ENCODE results near the gene GPATCH8. TPM values are rescaled to one million over a fixed set of nuclear protein-coding genes. Genes with fewer than 3 reads are reported as not detected.

Gene GPATCH8
- total and polyA plus RNA-seq, 9 of the 15 experiments (the other 6 are each of a cell fraction or from before 2014, with no cell fraction given), result 10.6 to 29.6 (median 13.2) TPM

DNA sequence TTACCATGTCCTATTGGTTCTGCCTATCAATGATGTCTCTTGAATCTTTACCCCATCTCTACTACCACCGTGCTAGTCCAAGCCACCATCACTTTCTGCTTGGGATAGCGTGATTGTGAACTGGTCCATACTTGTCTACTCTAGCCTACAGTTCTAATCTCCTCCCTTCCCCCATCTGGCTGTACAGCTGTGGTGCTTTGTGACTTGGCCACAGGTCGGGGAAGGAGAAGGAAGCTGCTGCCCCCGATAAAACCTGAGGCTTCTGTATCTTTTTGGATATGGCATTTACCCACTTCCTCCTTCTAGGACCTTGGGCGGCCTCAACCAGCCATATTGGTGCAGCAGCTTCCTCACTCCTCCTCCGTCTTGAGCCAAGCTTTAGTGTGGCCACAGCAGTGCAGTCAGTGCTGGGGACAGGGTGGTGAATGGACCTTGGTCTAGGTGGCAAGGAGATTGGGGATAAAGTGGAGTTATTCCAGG, 113.4 kb downstream of the GPATCH8 start (continued):
- TF ChIP-seq, protein P1, sequence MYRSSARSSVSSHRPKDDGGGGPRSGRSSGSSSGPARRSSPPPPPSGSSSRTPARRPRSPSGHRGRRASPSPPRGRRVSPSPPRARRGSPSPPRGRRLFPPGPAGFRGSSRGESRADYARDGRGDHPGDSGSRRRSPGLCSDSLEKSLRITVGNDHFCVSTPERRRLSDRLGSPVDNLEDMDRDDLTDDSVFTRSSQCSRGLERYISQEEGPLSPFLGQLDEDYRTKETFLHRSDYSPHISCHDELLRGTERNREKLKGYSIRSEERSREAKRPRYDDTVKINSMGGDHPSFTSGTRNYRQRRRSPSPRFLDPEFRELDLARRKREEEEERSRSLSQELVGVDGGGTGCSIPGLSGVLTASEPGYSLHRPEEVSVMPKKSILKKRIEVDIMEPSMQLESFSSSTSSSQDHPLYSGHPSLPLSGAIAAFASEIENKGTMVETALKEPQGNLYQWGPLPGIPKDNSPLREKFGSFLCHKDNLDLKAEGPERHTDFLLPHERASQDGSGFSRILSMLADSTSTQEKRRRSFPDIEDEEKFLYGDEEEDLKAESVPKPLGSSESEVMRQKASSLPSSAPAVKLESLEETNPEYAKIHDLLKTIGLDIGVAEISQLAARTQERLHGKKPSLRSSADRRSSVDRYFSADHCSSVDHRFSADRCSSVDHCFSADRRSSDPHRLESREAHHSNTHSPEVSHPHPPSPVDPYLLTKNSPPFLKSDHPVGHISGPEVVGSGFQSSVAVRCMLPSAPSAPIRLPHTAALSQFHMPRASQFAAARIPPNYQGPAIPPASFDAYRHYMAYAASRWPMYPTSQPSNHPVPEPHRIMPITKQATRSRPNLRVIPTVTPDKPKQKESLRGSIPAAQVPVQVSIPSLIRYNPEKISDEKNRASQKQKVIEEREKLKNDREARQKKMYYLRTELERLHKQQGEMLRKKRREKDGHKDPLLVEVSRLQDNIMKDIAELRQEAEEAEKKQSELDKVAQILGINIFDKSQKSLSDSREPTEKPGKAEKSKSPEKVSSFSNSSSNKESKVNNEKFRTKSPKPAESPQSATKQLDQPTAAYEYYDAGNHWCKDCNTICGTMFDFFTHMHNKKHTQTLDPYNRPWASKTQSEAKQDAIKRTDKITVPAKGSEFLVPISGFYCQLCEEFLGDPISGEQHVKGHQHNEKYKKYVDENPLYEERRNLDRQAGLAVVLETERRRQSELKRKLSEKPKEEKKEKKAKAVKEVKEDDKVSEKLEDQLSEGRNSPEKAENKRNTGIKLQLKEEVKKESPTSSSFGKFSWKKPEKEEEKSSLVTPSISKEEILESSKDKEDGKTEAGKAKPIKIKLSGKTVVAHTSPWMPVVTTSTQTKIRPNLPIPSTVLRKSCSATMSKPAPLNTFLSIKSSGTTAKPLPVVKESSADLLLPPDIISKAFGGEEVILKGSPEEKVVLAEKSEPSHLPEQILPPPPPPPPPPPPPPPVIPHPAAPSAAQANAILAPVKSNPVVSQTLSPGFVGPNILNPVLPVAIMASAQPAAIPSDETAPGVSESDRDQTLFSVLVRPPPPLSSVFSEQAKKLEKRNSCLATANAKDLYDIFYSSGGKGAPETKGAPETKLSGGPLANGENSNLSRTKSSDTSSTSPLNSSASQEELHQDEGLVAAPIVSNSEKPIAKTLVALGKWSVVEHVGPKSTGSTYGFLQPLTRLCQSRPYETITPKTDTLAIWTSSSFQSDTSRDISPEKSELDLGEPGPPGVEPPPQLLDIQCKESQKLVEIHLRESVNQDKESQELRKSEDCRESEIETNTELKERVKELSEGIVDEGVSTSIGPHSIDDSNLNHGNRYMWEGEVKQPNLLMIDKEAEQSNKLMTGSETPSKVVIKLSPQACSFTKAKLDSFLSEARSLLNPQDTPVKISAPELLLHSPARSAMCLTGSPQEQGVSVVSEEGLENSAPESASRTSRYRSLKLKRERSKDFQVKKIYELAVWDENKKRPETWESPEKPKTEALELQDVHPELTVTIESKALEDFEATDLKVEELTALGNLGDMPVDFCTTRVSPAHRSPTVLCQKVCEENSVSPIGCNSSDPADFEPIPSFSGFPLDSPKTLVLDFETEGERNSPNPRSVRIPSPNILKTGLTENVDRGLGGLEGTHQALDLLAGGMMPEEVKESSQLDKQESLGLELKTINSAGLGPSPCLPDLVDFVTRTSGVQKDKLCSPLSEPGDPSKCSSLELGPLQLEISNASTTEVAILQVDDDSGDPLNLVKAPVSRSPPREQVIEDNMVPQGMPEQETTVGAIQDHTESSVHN (IDR thresholded peaks at IDR 0.05; ENCODE audit: borderline replicate concordance in 1 of 2, low read depth in 1 of 2), result no peak
- TF ChIP-seq MTA1 (IDR thresholded peaks at IDR 0.05; ENCODE audit: borderline replicate concordance) (no peak), RFX5 (IDR thresholded peaks at IDR 0.05; ENCODE audit: low read depth, low read length) (no peak), MECOM (CRISPR knock-in tag; IDR thresholded peaks at IDR 0.05) (no peak), SIX5 (IDR thresholded peaks at IDR 0.05; ENCODE audit: borderline replicate concordance in 1 of 2, insufficient read depth in 1 of 2, low read depth in 1 of 2, low read length in 2 of 2) (no peak), CBX8 (IDR thresholded peaks at IDR 0.05; ENCODE audit: borderline replicate concordance, extremely low read depth, low read depth, low read length, poor library complexity, severe bottlenecking) (no peak), ZNF197 (CRISPR knock-in tag; IDR thresholded peaks at IDR 0.05; ENCODE audit: low read depth) (no peak), SP2 (IDR thresholded peaks at IDR 0.05; ENCODE audit: extremely low read depth, low read depth, low read length, poor library complexity, severe bottlenecking) (no peak), MAZ (CRISPR knock-in tag; conservative IDR thresholded peaks at IDR 0.05 in 1 of 2, IDR thresholded peaks at IDR 0.05 in 1 of 2) (no peak), SIN3B (IDR thresholded peaks at IDR 0.05; ENCODE audit: low read depth) (no peak)
- TF ChIP-seq, protein P2, sequence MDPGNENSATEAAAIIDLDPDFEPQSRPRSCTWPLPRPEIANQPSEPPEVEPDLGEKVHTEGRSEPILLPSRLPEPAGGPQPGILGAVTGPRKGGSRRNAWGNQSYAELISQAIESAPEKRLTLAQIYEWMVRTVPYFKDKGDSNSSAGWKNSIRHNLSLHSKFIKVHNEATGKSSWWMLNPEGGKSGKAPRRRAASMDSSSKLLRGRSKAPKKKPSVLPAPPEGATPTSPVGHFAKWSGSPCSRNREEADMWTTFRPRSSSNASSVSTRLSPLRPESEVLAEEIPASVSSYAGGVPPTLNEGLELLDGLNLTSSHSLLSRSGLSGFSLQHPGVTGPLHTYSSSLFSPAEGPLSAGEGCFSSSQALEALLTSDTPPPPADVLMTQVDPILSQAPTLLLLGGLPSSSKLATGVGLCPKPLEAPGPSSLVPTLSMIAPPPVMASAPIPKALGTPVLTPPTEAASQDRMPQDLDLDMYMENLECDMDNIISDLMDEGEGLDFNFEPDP (CRISPR knock-in tag; IDR thresholded peaks at IDR 0.05), result no peak
- TF ChIP-seq, protein P3, sequence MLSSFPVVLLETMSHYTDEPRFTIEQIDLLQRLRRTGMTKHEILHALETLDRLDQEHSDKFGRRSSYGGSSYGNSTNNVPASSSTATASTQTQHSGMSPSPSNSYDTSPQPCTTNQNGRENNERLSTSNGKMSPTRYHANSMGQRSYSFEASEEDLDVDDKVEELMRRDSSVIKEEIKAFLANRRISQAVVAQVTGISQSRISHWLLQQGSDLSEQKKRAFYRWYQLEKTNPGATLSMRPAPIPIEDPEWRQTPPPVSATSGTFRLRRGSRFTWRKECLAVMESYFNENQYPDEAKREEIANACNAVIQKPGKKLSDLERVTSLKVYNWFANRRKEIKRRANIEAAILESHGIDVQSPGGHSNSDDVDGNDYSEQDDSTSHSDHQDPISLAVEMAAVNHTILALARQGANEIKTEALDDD (IDR thresholded peaks at IDR 0.05), result peak; percentile 78
- TF ChIP-seq, protein P4, sequence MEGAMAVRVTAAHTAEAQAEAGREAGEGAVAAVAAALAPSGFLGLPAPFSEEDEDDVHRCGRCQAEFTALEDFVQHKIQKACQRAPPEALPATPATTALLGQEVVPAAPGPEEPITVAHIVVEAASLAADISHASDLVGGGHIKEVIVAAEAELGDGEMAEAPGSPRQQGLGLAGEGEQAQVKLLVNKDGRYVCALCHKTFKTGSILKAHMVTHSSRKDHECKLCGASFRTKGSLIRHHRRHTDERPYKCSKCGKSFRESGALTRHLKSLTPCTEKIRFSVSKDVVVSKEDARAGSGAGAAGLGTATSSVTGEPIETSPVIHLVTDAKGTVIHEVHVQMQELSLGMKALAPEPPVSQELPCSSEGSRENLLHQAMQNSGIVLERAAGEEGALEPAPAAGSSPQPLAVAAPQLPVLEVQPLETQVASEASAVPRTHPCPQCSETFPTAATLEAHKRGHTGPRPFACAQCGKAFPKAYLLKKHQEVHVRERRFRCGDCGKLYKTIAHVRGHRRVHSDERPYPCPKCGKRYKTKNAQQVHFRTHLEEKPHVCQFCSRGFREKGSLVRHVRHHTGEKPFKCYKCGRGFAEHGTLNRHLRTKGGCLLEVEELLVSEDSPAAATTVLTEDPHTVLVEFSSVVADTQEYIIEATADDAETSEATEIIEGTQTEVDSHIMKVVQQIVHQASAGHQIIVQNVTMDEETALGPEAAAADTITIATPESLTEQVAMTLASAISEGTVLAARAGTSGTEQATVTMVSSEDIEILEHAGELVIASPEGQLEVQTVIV (CRISPR knock-in tag; IDR thresholded peaks at IDR 0.05; ENCODE audit: borderline replicate concordance), result no peak

All from K562 (cell line).